Right atrium auricular region (tissue), 2 donors: Measurements from ENCODE around the gene CDH26. TPM values are rescaled to one million over a fixed set of nuclear protein-coding genes. Genes with fewer than 3 reads are reported as not detected.

ENCODE experiments used
- DNase-seq: peaks from one replicate; pipeline ENCODE4 v3.0.0-alpha.2; 2019; ENCODE audit warnings: low spot score
- H3K27ac ChIP-seq, 2 donors: fragments of 200-600 bp; sonication (generic); 1 replicate in 1 of 2; 2 replicates in 1 of 2; pipeline ENCODE4 v1.5.1; 2016 to 2019
- H3K27me3 ChIP-seq, 2 donors: fragments of 200-600 bp; sonication (generic); one replicate each; pipeline versions ENCODE4 v1.5.1 to v1.6.0; 2017 to 2019
- H3K36me3 ChIP-seq: fragments of 200-600 bp; sonication (generic); one replicate; pipeline ENCODE4 v1.5.1; 2016
- H3K4me1 ChIP-seq, 2 donors: fragments of 200-600 bp; sonication (generic); one replicate each; pipeline versions ENCODE4 v1.5.1 to v1.6.0; 2017 to 2019
- H3K4me3 ChIP-seq, 2 donors: fragments of 200-600 bp; sonication (generic); 1 replicate in 1 of 2; 2 replicates in 1 of 2; pipeline ENCODE4 v1.5.1; 2017 to 2019; ENCODE audit warnings: mild to moderate bottlenecking in 1 of 2, moderate library complexity in 1 of 2
- H3K9me3 ChIP-seq, 2 donors: fragments of 200-600 bp; sonication (generic); one replicate each; pipeline ENCODE4 v1.5.1; 2019
- total RNA-seq, 2 donors: library from RNA; depleted of rRNA; stranded (reverse); fragments of >200 nt; gene quantifications; one replicate each; pipeline ENCODE4 v1.1.0, GENCODE V29; 2016
- TF ChIP-seq, protein P1 (sequence below), 2 donors: fragments of 200-600 bp; sonication (generic); IDR thresholded peaks; one replicate each; pipeline ENCODE4 v1.5.1; 2019; ENCODE audit warnings: antibody characterized with exemption in 2 of 2

CDH26 gene
- total RNA-seq, 2 donors from 2014 or later: 0.43 to 1.3 TPM

GRCh38 chr20:60055740-60056139, 97.5 kb downstream of the CDH26 start:
- Histone ChIP-seq H3K4me1 (peaks cover 0 to 14% of the 10 kb centered on the region in 2 donors), H3K36me3 (no peaks in the 10 kb centered on the region), H3K27me3 (no peaks in the 10 kb centered on the region), H3K27ac (no peak overlapping the region), H3K9me3 (no peaks in the 10 kb centered on the region), H3K4me3 (no peak overlapping the region)
- TF ChIP-seq, protein P1, sequence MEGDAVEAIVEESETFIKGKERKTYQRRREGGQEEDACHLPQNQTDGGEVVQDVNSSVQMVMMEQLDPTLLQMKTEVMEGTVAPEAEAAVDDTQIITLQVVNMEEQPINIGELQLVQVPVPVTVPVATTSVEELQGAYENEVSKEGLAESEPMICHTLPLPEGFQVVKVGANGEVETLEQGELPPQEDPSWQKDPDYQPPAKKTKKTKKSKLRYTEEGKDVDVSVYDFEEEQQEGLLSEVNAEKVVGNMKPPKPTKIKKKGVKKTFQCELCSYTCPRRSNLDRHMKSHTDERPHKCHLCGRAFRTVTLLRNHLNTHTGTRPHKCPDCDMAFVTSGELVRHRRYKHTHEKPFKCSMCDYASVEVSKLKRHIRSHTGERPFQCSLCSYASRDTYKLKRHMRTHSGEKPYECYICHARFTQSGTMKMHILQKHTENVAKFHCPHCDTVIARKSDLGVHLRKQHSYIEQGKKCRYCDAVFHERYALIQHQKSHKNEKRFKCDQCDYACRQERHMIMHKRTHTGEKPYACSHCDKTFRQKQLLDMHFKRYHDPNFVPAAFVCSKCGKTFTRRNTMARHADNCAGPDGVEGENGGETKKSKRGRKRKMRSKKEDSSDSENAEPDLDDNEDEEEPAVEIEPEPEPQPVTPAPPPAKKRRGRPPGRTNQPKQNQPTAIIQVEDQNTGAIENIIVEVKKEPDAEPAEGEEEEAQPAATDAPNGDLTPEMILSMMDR (IDR thresholded peaks at IDR 0.05): no peak
- peak; percentile 75 for DNase-seq

- Histone ChIP-seq H3K4me1 (peaks cover 0 to 14% of the 10 kb centered on the region in 2 donors), H3K9me3 (no peaks in the 10 kb centered on the region), H3K36me3 (no peaks in the 10 kb centered on the region), H3K4me3 (no peak overlapping the region), H3K27ac (no peak overlapping the region), H3K27me3 (no peaks in the 10 kb centered on the region)
- TF ChIP-seq, protein P1 (IDR thresholded peaks at IDR 0.05): no peak
- peak; percentile 43 for DNase-seq
Observed at GRCh38 chr20:60056407-60057122, 98.3 kb downstream of the CDH26 start.

GRCh38 chr20:60057123-60057865, 99.1 kb downstream of the CDH26 start:
- Histone ChIP-seq H3K27me3 (no peaks in the 10 kb centered on the region), H3K36me3 (no peaks in the 10 kb centered on the region), H3K4me1 (peaks cover 0 to 14% of the 10 kb centered on the region in 2 donors), H3K27ac (no peak overlapping the region), H3K9me3 (no peaks in the 10 kb centered on the region), H3K4me3 (no peak overlapping the region)
- peak; percentile 69 for DNase-seq
- TF ChIP-seq, protein P1 (IDR thresholded peaks at IDR 0.05): peak; percentile 69 to 94

DNA sequence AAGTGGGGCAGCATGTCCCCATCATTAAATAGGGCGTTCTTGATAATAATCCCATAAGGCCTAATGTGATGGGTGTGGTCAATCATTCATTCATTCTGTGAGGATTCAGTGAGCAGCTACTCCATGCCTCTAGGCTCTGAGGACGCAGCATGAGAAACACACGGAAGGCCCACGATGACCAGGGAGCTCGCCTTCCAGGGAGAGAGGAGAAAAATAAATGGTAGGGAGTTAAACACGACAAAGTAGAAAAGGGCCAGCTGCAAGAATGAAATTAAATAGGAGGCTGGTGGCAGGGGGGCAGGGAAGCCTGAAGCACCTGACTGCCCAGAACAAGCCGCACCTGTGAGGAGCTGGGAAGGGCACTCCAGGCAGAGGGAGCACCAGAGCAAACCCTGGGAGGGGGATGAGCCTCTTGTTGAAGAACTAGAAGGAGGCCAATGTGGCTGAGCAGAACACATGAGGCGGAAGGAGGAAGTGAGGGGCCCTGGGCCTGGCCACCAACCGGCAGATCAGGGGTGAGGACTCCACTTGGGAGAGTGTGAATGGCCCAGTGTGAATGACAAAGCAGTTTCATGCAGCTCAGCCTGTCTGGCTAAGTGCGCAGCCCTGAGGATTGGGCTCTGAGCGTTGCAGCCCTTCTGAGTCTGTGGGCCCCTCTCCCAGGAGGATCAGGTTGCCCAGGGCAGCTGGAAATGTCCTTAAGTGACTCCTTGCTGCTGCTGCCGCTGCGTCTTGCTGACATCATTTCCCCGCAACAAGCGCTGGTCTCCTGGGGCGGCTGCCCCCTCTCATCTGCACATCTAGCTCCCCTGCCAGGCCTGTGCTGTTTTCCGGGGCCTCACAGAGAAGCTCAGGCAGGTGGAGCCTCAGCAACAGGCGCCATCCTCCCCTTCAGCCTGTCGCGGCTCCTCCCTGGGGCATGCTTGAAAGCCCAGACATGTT, 99.9 kb downstream of the CDH26 start:
- no peaks in the 10 kb centered on the region for H3K36me3 ChIP-seq
- H3K4me3 ChIP-seq: no peak overlapping the region
- DNase-seq: peak; percentile 67
- peak overlapping the region; percentile 23 to 35 for H3K27ac ChIP-seq
- H3K4me1 ChIP-seq: peaks cover 0 to 19% of the 10 kb centered on the region in 2 donors
- H3K27me3 ChIP-seq: no peaks in the 10 kb centered on the region
- no peaks in the 10 kb centered on the region for H3K9me3 ChIP-seq
- TF ChIP-seq, protein P1 (IDR thresholded peaks at IDR 0.05): no peak

DNA sequence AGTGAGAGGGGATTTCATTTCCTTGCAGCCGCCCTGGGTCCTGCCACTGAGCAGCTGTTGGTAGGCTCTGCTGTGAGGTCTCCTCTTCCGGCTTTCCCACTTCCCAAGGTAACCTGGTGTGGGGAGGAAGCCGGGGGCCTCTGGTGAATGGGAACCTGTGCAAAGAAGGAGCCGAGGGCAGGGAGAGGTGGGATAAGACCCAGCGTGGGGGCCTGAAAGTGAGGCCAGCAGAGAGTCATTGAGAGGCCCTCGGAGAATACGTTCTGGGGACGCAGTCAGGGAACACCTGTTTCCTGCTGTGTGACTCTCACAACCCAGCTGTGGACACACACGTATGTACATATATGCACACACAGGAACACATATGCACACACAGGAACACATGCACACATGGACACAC, 100.7 kb downstream of the CDH26 start:
- Histone ChIP-seq H3K9me3 (no peaks in the 10 kb centered on the region), H3K4me1 (peaks cover 0 to 26% of the 10 kb centered on the region in 2 donors), H3K36me3 (no peaks in the 10 kb centered on the region), H3K4me3 (no peak overlapping the region), H3K27me3 (no peaks in the 10 kb centered on the region), H3K27ac (peak overlapping the region; percentile 23 to 35)
- TF ChIP-seq, protein P1 (IDR thresholded peaks at IDR 0.05): no peak
- no peak for DNase-seq
